Activated CD4-positive, alpha-beta T cell treated with anti-CD3 and anti-CD28 coated beads for 48 hours (primary cell): Measurements from ENCODE around the gene MCF2L.

Experiments
- DNase-seq: peaks from one replicate; pipeline ENCODE4 v3.0.0-alpha.2; 2020

The MCF2L gene

DNA sequence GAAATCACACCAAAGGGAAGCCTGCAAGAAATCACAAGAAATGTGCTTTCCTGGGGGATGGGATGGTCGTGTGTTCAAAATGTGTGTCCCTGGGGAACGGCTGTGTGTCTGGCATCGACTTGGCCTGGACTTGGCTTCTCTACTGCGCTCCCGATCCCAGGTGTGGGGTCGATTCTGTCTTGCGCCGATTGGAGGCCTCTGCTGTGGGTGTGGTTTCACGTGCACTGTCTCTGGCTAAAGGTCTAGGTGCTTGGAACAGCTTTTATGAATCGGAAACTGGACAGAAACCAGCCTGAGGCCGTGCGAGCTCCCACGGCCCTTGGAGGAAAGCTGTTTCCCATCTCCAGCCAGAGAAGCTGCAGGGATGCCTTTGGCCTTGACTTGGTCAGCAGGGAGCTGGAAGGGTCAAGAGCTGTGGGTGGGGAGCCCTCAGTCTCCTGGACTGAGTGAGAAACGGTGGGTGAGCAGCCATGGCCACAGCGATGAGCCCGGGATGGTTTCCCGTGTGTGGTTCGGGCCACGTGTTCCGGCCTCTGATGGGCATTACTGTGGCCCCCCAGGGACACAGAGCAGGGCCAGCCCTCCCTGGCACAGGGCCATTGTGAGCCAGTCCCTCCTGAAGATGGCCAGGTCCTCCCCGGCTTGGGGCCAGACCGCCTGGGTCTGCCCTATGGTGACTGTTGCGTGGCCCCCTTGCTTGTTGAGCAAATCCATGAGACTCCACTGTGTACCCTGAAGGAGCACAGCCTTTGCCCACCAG, 29.7 kb downstream of the MCF2L start:
- no peak for DNase-seq

GRCh38 chr13:112999414-113000177, 30.6 kb downstream of the MCF2L start:
- no peak for DNase-seq

DNA sequence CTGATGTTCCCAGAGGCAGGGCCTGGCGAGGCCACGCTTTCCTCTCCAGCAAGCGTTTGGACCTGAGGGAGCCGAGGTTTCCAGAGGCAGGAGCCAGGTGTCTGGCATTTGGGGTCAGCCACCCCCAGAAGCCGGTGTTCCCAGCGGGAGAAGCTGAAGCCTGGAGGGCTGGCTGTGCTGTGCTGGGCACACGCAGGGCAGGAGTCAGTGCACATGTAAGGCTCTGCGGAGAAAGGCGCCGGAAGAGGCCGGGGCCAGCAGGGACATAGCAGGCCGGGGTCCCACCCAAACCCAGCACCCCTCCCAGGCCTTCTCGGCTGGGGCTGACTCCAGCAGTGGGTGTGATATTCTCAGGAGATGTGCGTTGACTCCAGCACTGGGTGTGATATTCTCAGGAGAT, 31.6 kb downstream of the MCF2L start:
- DNase-seq, result no peak

DNA sequence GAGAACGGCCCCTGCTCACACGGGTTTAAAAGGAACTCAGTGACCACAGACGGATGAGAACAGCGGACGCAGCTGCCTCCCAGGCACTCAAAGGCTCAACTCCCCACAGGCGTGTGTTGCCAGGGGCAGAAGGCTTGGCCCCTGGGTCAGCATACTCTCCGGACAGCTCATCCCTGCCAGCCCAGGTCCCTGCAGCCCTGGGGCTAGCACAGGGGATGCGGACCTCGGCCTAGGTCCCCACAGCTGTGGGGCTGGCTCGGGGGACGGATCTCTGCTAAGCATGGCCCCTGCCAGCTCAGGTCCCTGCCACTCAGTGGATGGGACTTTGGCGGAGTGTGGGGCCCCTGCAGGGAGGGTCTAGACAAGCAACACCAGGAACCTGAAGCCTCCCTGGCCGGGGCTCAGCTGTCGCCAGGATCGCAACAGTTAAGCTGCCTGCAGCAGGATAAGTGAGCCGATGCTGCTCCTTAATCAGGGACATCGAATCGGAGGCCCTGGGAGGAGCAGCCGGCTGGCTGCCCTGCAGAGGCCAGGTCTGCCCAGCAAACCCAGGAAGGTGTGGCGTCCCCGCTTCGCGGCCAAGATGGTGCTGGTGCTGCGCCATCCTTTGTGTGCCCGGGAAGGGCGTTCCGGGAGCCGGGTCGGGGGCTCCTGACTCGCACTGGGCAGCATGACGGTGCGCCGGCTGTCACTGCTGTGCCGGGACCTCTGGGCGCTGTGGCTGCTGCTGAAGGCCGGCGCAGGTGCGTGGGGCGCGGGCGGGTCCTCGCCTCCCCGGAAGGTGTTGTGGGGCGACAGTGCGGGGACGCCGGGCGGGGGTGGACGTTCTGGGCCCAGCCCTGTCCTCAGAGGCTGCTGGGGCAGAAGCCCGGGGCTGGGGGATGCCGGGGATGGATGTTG, 32.5 kb downstream of the MCF2L start:
- DNase-seq, result no peak

GRCh38 chr13:113002206-113002912, 33.3 kb downstream of the MCF2L start:
- no peak for DNase-seq

DNA sequence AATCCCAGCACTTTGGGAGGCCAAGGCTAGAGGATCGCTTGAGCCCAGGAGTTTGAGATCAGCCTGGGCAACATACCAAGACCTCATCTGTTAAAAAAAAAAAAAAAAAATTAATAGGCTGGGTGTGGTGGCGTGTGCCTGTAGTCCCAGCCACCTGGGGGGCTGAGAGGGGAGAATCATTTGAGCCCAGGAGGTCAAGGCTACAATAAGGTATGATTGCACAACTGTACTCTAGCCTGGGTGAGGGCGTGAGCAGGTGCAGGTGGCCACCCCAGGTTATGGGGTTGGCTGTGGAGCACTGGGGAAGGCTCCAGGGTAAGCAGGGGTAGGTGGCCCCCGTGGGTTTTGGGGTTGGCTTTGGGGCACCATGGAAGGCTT, 33.9 kb downstream of the MCF2L start:
- DNase-seq, result no peak

GRCh38 chr13:113004126-113004525, 35.1 kb downstream of the MCF2L start:
- DNase-seq, result no peak

DNA sequence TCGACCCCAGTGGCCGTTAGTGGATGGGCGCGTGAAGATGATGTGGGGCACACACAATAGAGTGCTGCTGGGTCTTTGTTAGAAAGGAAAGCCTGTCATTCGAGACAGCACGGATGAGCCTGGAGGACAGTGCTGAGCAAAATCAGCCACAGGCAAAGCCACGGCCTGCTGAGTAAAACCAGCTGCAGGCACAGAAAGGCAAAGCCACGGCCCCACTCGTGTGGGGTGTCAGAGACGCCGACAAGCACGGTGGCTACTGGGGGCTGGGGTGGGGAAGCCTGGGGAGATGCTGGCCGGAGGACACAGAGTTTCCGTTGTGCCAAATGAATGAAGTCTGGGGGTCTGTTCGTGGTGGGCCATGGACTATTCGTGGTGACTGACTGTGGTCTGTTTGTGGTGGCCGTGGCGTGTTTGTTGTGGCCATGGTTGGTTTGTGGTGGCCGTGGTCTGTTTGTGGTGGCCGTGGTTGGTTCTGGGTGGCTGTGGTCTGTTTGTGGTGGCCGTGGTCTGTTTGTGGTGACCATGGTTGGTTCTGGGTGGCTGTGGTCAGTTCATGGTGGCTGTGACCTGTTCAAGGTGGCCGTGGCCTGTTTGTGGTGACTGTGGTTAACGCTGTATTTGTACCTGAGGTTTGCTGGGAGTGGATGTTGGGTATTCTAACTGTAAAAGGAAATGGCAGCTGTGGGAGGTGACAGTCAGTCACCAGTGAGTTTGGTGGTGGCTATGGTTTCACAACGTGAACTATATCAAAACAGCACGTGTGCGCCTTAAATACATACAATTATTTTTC, 36.3 kb downstream of the MCF2L start:
- DNase-seq, result peak; percentile 10

GRCh38 chr13:113005997-113006396, 37.0 kb downstream of the MCF2L start:
- no peak for DNase-seq

DNA sequence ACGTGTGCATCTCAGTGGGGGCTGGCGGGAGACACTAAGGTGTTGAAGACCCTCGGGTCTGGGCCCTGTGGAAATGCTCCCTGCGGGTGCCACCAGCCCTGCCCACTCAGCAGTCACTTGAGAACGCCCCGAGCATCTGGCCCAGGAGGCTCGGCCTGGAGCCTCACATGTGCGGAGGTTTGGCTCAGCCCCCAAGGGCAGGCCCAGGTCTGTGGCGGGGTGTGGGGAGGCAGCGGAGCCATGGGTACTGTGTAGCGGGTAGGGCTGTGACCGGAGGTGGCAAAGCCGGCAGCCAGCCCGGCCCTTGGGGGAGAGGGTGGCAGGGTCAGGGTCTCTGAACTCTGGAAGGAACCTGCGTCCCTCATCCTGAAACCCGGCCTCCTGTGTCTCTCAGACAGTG, 37.6 kb downstream of the MCF2L start:
- DNase-seq, result no peak

DNA sequence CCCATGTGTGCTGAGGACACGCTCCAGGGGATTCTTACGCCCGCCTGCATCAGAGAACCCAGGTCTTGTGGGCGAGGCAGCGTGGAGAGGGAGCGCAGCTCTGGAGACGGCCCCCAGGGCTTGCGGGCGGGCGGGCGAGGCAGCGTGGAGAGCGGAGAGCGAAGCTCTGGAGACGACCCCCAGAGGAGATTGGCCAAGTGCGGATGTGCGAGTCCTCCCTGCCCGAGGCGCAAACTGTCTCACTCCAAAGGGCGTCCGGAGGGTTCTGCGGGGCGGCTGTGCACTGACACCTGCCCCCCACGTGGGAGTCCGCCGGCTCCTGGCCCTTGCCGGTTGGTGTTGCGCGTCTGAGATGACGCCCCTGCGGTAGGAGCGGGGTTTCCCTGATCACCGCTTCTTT, 39.8 kb downstream of the MCF2L start:
- DNase-seq, result no peak

DNA sequence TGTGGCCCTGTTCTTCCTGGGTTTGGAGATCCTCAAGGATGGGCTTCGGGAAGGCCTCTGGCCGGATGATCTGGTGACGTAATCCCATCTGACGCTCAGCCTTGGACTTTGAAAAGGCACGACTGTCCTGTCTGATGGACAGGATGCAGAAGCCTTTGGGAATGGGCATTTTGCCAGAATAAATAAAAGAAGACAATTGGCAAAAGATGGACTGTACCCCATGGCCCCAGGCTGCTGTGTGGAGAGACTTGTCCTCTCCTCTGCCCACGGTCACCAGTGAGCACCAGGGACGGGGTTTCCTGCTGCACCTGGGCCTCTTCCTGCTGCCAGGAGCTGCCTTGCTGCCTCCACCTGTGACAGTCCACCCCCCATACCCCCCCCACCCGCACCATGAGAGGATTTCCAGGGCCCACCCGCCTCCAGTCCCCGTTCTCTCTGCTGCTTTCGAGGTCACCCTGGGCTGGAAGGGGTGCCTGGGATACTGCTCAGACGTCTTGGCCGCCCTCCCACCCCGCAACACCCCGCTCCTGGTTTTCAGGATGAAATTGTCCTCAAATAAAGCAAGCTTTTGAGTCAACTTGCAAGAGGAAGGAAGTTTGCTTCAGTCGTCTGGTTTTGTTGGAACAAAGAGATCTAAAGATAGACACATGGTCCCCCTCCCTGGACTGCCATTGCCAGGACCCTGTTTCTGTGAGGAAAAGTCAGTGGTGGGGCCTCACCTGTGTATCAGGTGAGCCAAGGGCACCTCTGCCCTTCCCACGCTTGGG, 40.9 kb downstream of the MCF2L start:
- DNase-seq, result no peak

GRCh38 chr13:113010510-113010865, 41.5 kb downstream of the MCF2L start:
- DNase-seq, result no peak

DNA sequence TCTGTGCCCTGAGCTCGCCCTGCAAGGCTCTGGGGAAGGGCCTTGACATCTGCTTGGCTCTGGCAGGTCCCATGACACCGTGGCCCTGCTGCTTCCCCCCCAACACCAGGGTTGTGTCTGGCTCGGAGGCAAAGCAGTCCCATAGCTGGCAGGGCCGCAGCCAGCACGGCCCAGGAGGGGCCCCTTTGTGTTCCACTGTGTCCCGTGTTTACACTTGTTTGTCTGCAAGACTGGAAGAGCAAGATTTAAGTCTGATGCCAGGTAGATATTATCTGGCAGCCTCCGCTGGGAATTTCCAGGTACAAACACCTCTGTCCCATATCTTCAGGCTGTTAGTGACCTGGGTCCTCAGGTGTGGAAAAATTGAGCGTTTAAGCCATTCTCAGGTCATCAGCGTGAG, 44.3 kb downstream of the MCF2L start:
- no peak for DNase-seq

GRCh38 chr13:113013878-113014751, 45.1 kb downstream of the MCF2L start:
- DNase-seq, result no peak

DNA sequence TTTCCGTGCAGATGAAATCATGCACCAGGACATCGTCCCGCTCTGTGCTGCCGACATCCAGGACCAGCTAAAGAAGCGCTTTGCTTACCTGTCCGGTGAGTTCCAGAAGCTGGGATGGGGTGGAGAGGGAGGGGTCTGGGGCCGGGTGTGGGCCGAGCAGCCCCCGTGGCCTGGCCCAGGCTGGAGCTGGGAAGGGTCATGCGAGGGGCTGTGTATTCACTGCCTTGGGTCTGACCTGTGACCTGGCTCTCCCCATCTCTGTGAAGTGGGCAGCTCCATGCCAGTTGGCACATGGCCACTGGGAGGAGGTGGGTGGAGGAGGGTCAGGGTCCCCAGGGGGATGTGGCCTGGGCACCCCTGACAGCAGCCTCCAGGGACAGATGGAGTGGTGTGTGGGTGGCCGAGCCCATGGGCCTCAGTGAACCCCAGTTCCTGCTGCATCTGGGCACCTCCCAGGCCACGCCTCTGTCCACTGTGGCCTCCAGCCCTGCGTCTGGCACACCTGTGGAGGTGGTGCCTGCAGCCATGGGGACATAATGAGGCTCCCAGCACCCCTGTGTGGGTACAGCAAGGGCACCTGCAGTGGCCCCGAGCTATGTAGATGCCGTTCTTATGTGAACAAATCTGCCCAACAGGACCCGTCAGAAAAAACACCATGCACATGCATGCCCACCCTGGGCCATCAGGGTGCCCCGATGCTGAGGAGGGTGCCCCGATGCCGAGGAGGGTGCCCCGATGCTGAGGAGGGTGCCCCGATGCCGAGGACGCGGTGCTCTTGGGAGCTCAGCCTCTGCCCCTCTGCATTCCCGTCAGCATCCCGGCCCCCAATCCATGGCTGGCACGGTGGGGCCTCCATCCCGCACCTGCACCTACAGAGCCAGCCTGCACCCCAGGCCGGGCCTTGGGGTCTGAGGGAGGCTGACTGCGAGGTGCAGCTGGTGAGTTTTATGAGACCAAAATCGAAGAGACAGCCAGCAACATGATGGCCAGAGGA, 46.0 kb downstream of the MCF2L start:
- no peak for DNase-seq

DNA sequence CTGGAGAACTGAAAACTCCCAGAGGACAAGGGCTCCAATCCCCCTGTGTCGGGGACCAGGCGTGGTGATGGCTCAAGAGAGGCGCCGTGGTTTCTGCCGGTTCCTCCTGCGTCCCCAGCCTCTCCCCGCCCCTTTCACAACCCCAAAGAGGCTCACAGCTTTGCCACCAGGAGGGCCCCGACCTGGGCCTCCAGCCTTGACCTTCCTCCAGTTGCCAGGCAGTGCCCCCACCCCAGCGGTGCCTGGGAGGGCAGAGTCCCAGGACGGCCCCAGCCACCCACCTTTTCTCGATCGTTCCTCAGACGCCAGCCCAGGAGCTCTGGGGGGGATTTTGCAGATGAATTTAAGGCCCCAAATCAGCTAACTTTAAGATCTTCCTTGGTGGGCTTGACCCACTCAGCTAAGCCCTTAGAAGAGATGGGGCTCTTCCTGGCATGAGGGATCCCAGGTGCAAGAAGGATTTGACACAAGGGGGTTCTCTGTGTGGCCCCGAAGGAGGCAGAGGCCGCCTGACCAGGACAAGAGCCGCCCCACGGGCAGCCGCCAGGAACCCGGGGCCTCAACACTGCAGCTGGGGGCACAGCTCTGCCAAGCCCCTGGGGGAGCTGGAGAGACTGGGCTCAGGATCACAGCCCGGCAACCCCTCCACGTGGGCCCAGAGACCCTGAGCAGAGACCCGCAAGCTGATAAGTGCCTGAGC, 47.0 kb downstream of the MCF2L start:
- DNase-seq, result no peak
